Peyer's patch (tissue), 4 donors: ENCODE measurements around the gene LILRB3. TPM values are rescaled to one million over a fixed set of nuclear protein-coding genes. Genes with fewer than 3 reads are reported as not detected.
A peak's percentile ranks its signal among the peaks of the same experiment; 100 is the strongest.
"Not testable (repeated sequence)": the region's sequence is repeated elsewhere in the genome, so short reads cannot be mapped to it uniquely, and the experiment has no call there.

Experiments used
- DNase-seq, 3 donors: peaks; one replicate each; pipeline ENCODE4 v3.0.0-alpha.2; 2017 to 2019
- H3K27ac ChIP-seq, 4 donors: fragments of 200-600 bp; sonication (generic); one replicate each; pipeline ENCODE4 v1.5.1; 2016 to 2019
- H3K27me3 ChIP-seq, 2 donors: fragments of 200-600 bp; sonication (generic); one replicate each; pipeline ENCODE4 v1.5.1; 2019
- H3K36me3 ChIP-seq, 3 donors: fragments of 200-600 bp; sonication (generic); one replicate each; pipeline ENCODE4 v1.5.1; 2016 to 2019
- H3K4me1 ChIP-seq, 4 donors: fragments of 200-600 bp; sonication (generic); one replicate each; pipeline ENCODE4 v1.5.1; 2016 to 2019
- H3K4me3 ChIP-seq, 4 donors: fragments of 200-600 bp; sonication (generic); 1 replicate in 3 of 4; 2 replicates in 1 of 4; pipeline ENCODE4 v1.5.1; 2016 to 2019; ENCODE audit warnings: mild to moderate bottlenecking in 1 of 4
- H3K9me3 ChIP-seq, 4 donors: fragments of 200-600 bp; sonication (generic); one replicate each; pipeline ENCODE4 v1.5.1; 2016 to 2019; ENCODE audit warnings: mild to moderate bottlenecking in 1 of 4
- CTCF ChIP-seq, 6 experiments: fragments of 450-650 bp in 4 of 6; fragments of 200-600 bp in 2 of 6; sonication (generic) in 1 of 6; IDR thresholded peaks; one replicate each; pipeline ENCODE4 v1.5.1; 2017 to 2019; ENCODE audit warnings: antibody characterized with exemption in 6 of 6, mild to moderate bottlenecking in 3 of 6, moderate library complexity in 1 of 6
- POLR2A ChIP-seq, 2 donors: fragments of 450-650 bp; IDR thresholded peaks; one replicate each; pipeline ENCODE4 v1.5.1; 2017; ENCODE audit warnings: antibody characterized with exemption in 2 of 2, mild to moderate bottlenecking in 2 of 2, moderate library complexity in 2 of 2
- total RNA-seq, 4 donors: library from RNA; depleted of rRNA; stranded (reverse); fragments of >200 nt; gene quantifications; one replicate each; pipeline ENCODE4 v1.1.0, GENCODE V29; 2016

Gene LILRB3
- total RNA-seq, 4 donors from 2014 or later: 3.1 to 16.5 (median 5.6) TPM; not detected in 1

DNA sequence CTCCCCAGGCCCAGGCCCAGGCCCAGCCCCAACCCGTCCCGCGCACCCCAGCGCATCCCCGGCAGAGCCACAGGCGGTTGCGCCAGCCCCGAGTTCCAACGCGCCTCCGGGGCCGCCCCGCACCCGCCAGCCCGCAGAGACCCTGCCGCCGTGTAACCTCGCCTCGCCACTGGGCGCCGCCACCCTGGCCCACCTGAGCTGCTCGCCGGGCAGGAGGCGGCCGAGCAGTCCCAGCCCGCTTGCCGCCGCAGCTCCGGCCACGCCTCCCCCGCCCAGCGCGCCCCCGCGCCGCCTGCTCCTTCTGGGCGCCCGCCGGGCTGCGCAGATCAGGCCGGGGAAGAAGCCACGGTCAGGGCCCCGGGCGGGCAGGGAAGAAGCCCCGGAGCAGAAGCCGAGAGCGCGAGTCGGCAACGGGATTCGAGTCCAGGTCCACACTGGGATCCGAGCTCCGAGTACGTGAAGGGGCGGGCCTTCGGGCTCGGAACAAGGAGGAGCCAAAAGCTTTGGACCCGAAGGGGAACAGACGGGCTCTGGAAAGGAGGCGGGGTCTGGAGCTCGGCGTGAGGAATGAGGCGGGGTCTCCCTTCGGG lies 33.6 kb downstream of the LILRB3 start, which contains the start of gene MBOAT7:
MBOAT7 (minus strand) TSS at position 436 of the 590 bp plus-strand sequence. CDS start 1,072 bp downstream, outside the sequence.
- Histone ChIP-seq H3K27me3 (no peaks in the 10 kb centered on the region), H3K36me3 (peaks cover 0 to 17% (median 0%) of the 10 kb centered on the region in 3 donors), H3K9me3 (no peaks in the 10 kb centered on the region), H3K4me1 (peaks cover 0 to 32% (median 14%) of the 10 kb centered on the region in 4 donors), H3K27ac (peak within 1 kb of the TSS; percentile 98 to 100 (median 99)), H3K4me3 (peak within 1 kb of the TSS; percentile 77 to 93 (median 91))
- no peak for DNase-seq
- TF ChIP-seq POLR2A (IDR thresholded peaks at IDR 0.05) (peak; percentile 84 to 90), CTCF (IDR thresholded peaks at IDR 0.05) (peak in 5 of 6 experiments; percentile 24 to 53 (median 34))

DNA sequence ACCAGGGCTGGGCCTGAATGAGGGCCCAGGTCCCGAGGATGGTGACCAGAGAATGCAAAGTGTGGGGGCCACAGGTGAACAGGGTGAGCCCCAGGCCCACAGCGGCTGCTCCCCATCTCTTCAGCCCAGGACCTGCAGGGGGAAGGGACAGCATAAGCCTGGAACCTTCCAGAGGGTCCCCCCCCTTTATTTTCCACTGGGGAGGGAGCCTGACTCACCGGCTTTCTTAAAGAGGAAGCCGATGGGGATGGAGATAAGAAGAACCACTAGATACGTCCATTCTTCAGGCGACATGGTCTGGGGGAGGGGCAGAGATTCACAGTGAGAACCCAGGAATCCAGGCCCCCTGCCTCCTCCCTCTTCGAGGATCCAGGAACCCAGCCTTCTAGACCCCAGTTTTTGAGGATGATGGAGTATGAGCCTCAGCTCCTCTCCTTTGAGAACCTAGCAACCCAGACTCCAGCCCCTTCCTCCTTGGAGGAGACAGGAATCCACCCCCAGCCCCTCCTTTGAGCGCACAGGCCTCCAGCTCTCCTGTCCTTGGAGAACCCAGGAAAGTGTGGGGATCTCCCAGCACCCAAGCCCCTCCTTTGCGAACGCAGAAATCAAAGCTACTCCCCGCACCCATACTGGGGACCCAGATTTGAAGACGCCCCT lies 34.5 kb downstream of the LILRB3 start:
- Histone ChIP-seq H3K36me3 (peaks cover 0 to 14% (median 0%) of the 10 kb centered on the region in 3 donors), H3K27ac (peak overlapping the region; percentile 98 to 100 (median 99)), H3K4me3 (peak overlapping the region; percentile 77 to 93 (median 88)), H3K27me3 (no peaks in the 10 kb centered on the region), H3K9me3 (no peaks in the 10 kb centered on the region), H3K4me1 (peaks cover 0 to 31% (median 14%) of the 10 kb centered on the region in 4 donors)
- no peak for TF ChIP-seq POLR2A (IDR thresholded peaks at IDR 0.05)
- TF ChIP-seq CTCF (IDR thresholded peaks at IDR 0.05): no peak
- peak in 1 of 3 donors; percentile 71 for DNase-seq

GRCh38 chr19:54186934-54187381 lies 35.8 kb downstream of the LILRB3 start:
- peaks cover 0 to 19% (median 10%) of the 10 kb centered on the region in 4 donors for H3K4me1 ChIP-seq
- TF ChIP-seq CTCF (IDR thresholded peaks at IDR 0.05): no peak
- peak; percentile 89 to 98 for TF ChIP-seq POLR2A (IDR thresholded peaks at IDR 0.05)
- no peaks in the 10 kb centered on the region for H3K27me3 ChIP-seq
- H3K36me3 ChIP-seq: peaks cover 0 to 20% (median 0%) of the 10 kb centered on the region in 3 donors
- peak in 2 of 3 donors; percentile 92 to 94 for DNase-seq
- peak overlapping the region in 3 of 4 donors; percentile 99 to 100 (median 99) for H3K27ac ChIP-seq
- H3K4me3 ChIP-seq: peak overlapping the region in 2 of 4 donors; percentile 28 to 87
- H3K9me3 ChIP-seq: no peaks in the 10 kb centered on the region

GRCh38 chr19:54186351-54186750 lies 36.5 kb downstream of the LILRB3 start:
- Histone ChIP-seq H3K4me1 (peaks cover 0 to 16% (median 4%) of the 10 kb centered on the region in 4 donors), H3K36me3 (peaks cover 0 to 20% (median 0%) of the 10 kb centered on the region in 3 donors), H3K27ac (peak overlapping the region in 3 of 4 donors; percentile 99 to 100 (median 99)), H3K4me3 (peak overlapping the region in 1 of 4 donors; percentile 87), H3K27me3 (no peaks in the 10 kb centered on the region), H3K9me3 (no peaks in the 10 kb centered on the region)
- DNase-seq: no peak
- TF ChIP-seq POLR2A (IDR thresholded peaks at IDR 0.05) (no peak), CTCF (IDR thresholded peaks at IDR 0.05) (no peak)

DNA sequence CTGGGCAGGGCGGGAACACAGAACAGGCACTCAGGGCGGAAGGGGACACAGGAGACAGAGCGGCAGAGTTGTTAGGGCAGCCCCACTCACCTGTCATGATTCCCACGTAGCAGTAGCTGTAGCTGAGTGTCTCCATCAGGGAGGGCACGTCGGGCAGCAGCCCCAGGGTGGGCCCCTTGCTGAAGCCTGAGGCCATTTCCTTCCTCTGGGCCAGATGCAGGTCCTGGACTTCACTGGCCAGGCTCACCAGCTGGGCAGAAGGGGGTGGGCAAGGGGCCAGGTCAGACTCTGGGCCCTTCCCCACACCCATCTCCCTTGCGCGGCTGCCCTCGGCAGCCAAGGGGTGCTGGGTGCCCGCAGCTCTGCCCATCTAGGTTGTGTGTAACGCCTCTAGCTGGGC lies 39.4 kb downstream of the LILRB3 start:
- H3K27me3 ChIP-seq: no peaks in the 10 kb centered on the region
- no peak overlapping the region for H3K4me3 ChIP-seq
- no peaks in the 10 kb centered on the region for H3K9me3 ChIP-seq
- peaks cover 0 to 10% (median 2%) of the 10 kb centered on the region in 4 donors for H3K4me1 ChIP-seq
- H3K36me3 ChIP-seq: peaks cover 0 to 36% (median 0%) of the 10 kb centered on the region in 3 donors
- no peak overlapping the region for H3K27ac ChIP-seq
- no peak for TF ChIP-seq CTCF (IDR thresholded peaks at IDR 0.05)
- TF ChIP-seq POLR2A (IDR thresholded peaks at IDR 0.05): no peak
- DNase-seq: no peak

DNA sequence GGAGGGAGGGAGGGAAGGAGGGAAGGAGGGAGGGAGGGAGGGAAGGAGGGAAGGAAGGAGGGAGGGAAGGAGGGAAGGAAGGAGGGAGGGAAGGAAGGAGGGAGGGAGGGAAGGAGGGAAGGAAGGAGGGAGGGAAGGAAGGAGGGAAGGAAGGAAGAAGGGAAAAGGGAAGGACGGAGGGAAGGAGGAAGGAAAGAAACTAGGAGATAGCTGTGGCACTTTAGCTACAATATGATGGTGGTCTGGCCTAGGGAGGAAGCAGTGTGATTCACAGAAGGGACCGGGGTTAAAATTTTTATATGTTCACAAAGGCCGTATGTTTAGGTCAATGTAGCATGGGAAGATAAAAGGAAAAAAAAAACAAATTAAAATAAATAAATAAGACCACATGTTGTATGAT lies 40.9 kb downstream of the LILRB3 start:
- not testable (repeated sequence) for H3K9me3 ChIP-seq, DNase-seq, H3K4me3 ChIP-seq, H3K27ac ChIP-seq, H3K4me1 ChIP-seq, H3K27me3 ChIP-seq
- peaks cover 0 to 49% (median 0%) of the 10 kb centered on the region in 3 donors for H3K36me3 ChIP-seq
